Raji (cell line): ENCODE data around the gene P2RX2.

Experiments
- POLR2A ChIP-seq: IDR thresholded peaks from 2 replicates; pipeline ENCODE4 v1.6.1; 2011; ENCODE audit warnings: low read depth, low read length, control low read depth; ENCODE audit not compliant: insufficient read depth

P2RX2 gene

GRCh38 chr12:132631666-132632065 lies 13.1 kb downstream of the P2RX2 start:
- no peak for TF ChIP-seq POLR2A

- TF ChIP-seq POLR2A: no peak
These were observed 14.1 kb downstream of the P2RX2 start for GRCh38 chr12:132632521-132633228.

- no peak for TF ChIP-seq POLR2A
These were observed 14.8 kb downstream of the P2RX2 start for GRCh38 chr12:132633398-132633797.

GRCh38 chr12:132633901-132634300 lies 15.3 kb downstream of the P2RX2 start:
- no peak for TF ChIP-seq POLR2A

GRCh38 chr12:132634411-132634990 lies 15.9 kb downstream of the P2RX2 start:
- TF ChIP-seq POLR2A: no peak

GRCh38 chr12:132635076-132635955 lies 16.7 kb downstream of the P2RX2 start:
- no peak for TF ChIP-seq POLR2A

GRCh38 chr12:132637811-132638210 lies 19.2 kb downstream of the P2RX2 start:
- no peak for TF ChIP-seq POLR2A

GRCh38 chr12:132638541-132639408 lies 20.2 kb downstream of the P2RX2 start:
- TF ChIP-seq POLR2A: no peak

GRCh38 chr12:132639956-132640520 lies 21.5 kb downstream of the P2RX2 start:
- TF ChIP-seq POLR2A: no peak

- TF ChIP-seq POLR2A: no peak
These were observed 22.4 kb downstream of the P2RX2 start for GRCh38 chr12:132640936-132641335.

- TF ChIP-seq POLR2A: no peak
These were observed 23.5 kb downstream of the P2RX2 start for GRCh38 chr12:132641811-132642650.

GRCh38 chr12:132642846-132643835 lies 24.6 kb downstream of the P2RX2 start:
- no peak for TF ChIP-seq POLR2A

GRCh38 chr12:132646850-132647249 lies 28.3 kb downstream of the P2RX2 start:
- no peak for TF ChIP-seq POLR2A

GRCh38 chr12:132647858-132648257 lies 29.3 kb downstream of the P2RX2 start:
- no peak for TF ChIP-seq POLR2A
